Bronchial epithelial cell (primary cell): ENCODE data around the gene IP6K3. TPM values are rescaled to one million over a fixed set of nuclear protein-coding genes. Genes with fewer than 3 reads are reported as not detected.

Experiments used
- DNase-seq: peaks from one replicate; pipeline ENCODE4 v3.0.0-alpha.2; 2010; ENCODE audit warnings: low read depth
- FAIRE-seq: peaks from 2 replicates; lab custom pipeline; 2011; peaks lifted over from hg19 to GRCh38; lab: Jason Lieb, UNC
- H3K27me3 ChIP-seq: 2 replicates; pipeline ENCODE4 v1.5.1; 2011; ENCODE audit warnings: low read length; ENCODE audit not compliant: control insufficient read depth, insufficient read depth
- H3K36me3 ChIP-seq: 2 replicates; pipeline ENCODE4 v1.5.1; 2011; ENCODE audit warnings: low read length; ENCODE audit not compliant: control insufficient read depth, insufficient read depth
- H3K4me3 ChIP-seq: 2 replicates; pipeline ENCODE4 v1.5.1; 2011; ENCODE audit warnings: mild to moderate bottlenecking, low read depth, low read length, control low read depth
- CTCF ChIP-seq: IDR thresholded peaks from 2 replicates; pipeline ENCODE4 v1.5.1; 2011; ENCODE audit warnings: mild to moderate bottlenecking, moderate library complexity, low read length, control low read depth, inconsistent platforms; ENCODE audit not compliant: insufficient read depth, severe bottlenecking
- total RNA-seq: library from RNA; depleted of rRNA; stranded (reverse); fragments of >200 nt; gene quantifications from 2 replicates; pipeline ENCODE4 v1.2.1, GENCODE V29; 2014

IP6K3 gene
- total RNA-seq, 1 donor from 2014 or later: under 0.01 TPM

DNA sequence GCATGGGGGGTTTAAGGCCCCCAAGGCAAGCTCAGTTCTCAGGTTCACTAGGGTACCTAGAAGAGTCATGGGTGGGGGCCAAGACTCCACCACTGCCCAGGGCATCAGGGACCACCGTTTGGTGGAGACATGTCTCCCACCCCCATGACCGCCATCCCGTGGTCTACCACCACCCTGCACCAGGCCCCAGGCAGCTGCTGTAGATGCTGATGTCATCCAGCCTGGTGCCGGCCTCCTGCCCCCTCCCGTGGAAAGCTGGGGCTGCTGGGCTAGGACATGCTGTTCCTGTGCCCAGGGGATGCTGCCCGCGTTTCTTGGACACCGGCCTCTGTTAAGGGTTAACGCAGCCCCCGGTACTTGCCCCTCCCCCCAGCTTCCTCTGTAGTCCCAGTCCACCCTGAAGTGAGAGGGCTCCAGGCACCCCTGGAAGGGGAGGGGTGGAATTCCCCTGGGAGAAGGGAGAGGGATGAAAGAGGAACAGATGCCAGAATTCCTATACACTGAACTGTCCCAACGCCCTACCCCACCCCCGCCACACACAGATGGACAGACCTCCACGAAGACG, 587 bp downstream of the IP6K3 start:
- no peaks in the 10 kb centered on the region for H3K36me3 ChIP-seq
- TF ChIP-seq CTCF: peak; percentile 9
- peak; percentile 29 for DNase-seq
- H3K4me3 ChIP-seq: no peak overlapping the region
- no peaks in the 10 kb centered on the region for H3K27me3 ChIP-seq
- no peak for FAIRE-seq

DNA sequence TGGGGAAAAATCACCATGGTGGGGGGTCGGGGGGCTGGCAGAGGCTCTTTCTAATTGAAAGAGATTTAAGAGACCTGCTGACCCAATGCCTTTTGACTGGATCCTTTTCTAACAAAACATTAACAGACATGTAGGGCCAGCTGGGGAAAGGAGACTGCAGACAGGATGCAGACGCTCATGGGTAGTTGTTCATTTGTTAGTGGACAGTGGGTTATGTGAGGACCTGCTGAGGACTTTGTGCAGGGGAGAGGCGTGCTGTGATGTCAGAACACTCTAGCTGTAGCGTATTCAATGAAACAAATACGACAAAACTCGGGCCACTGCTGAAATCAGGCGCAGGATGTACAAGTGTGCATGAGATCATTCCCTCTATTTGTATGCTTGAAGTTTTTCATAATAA, 1.2 kb downstream of the IP6K3 start:
- Histone ChIP-seq H3K36me3 (no peaks in the 10 kb centered on the region), H3K27me3 (no peaks in the 10 kb centered on the region), H3K4me3 (no peak overlapping the region)
- FAIRE-seq (no peak), DNase-seq (no peak)
- TF ChIP-seq CTCF: no peak

- no peak overlapping the region for H3K4me3 ChIP-seq
- H3K27me3 ChIP-seq: no peaks in the 10 kb centered on the region
- FAIRE-seq (no peak), DNase-seq (no peak)
- H3K36me3 ChIP-seq: no peaks in the 10 kb centered on the region
- no peak for TF ChIP-seq CTCF
Measured at GRCh38 chr6:33744895-33745546, 1.7 kb downstream of the IP6K3 start.

DNA sequence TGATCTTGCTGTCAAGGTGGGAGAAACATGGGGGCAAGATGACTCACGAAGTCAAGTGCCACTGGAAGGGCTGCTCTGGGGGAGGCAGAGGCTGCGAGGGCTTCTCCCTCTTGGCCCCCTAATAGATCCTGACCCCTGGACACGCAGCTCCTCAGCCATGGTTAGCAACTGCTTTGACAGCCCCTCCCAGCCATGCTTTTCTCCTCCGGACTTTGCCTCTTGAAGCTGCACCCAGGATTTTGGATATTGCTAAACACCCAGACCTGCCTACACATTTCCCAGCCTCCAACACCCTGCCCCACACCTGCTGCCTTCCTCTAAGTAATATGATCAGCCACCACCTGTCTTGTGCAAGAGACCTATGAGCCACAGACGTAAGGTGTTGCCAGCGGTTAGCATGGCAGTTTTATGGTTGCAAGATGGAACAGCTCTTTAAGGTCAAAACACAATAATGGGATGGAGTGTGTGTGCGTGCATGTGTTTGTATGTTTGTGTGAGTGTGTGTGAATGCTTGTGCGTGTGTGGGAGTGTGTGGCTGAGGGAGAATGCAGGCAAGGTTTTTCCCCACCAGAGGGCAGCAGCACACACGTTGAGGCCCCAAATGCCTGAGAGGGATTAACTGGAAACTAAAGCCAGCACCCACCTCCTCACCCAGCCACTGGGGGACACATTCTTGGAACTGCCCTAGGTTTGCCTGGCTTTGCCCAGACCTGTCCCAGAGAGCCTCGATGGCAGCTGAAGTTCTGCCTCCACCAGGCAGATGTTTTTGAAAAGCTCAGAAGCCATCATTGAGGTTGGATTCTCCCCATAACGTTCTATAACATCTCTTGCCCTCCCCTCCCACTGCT, 2.5 kb downstream of the IP6K3 start:
- DNase-seq (peak; percentile 97), FAIRE-seq (peak; percentile 100)
- H3K36me3 ChIP-seq: no peaks in the 10 kb centered on the region
- no peak overlapping the region for H3K4me3 ChIP-seq
- H3K27me3 ChIP-seq: no peaks in the 10 kb centered on the region
- TF ChIP-seq CTCF: peak; percentile 96

DNA sequence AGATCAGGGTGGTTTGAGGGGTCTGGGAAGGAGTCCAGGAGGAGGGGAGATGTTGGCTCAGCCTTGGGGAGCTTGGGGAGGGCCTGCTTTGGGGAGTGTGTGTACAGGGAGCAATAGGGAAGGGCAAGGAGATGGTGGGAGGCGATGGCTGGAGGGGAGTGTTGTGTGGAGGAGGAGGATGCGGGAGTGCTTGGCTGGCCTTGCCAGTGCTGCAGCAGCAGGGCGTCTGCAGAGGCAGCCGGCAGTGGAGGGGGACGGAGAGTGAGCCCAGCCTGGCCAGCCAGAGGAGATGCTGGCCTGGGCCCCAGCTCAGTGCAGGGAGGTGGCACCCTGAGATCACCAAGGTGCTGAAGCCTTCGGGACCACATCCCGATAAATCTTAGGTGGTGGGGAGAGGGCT, 3.9 kb downstream of the IP6K3 start:
- TF ChIP-seq CTCF: no peak
- DNase-seq: no peak
- no peak for FAIRE-seq
- H3K27me3 ChIP-seq: no peaks in the 10 kb centered on the region
- no peaks in the 10 kb centered on the region for H3K36me3 ChIP-seq
- no peak overlapping the region for H3K4me3 ChIP-seq
